Measurements from ENCODE around the gene ITPRID2. TPM values are rescaled to one million over a fixed set of nuclear protein-coding genes. Genes with fewer than 3 reads are reported as not detected.

ITPRID2 gene
- 83.0 and 99.6 TPM in 2 replicates for total RNA-seq (2014; rRNA removed)
- polyA plus RNA-seq (2012) = 36.2 TPM

DNA sequence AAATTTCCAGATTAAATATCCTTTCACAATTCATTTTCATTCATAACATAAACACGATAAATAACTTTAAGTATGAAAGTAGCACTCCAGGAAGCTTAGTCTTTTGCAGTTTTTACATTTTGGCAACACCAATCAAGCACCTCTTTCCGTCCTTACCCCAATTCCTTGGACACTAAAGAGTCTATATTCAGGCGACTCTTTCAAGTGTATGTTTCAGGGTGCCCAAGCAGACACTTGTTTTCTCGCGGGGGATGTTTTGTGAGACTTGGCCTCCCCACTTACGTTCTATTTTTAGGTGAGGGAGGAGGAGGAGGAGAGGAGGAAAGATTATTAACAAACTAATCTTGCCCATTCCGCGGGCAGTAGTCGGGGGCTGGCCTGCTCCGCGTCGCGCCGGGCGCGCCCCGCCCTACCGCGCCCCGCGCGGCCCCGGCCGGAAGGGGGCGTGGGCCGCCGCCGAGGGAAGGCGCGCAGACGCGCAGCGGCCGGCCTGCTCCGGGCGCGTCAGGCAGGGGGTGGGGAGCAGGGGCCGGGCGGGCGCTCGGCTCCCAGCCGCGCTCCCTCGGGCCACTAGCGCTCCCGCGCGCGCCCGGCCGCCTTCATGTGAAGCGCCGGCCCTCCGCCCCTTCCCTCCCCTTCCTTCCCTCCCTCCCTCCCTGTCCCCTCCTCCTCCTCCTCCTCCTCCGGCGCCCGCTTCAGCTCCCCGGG, at the start of gene ITPRID2:
Gene ITPRID2, plus strand, starts transcription at position 473 of the 708 bp plus-strand sequence. CDS start 337 bp downstream, outside the sequence.
- peak; percentile 84 for DNase-seq (ENCODE audit: low read depth)

GRCh38 chr2:181844551-181845290, 46.8 kb upstream of the ITPRID2 start:
- no peak for DNase-seq (ENCODE audit: low read depth)

GRCh38 chr2:181846399-181847197, 44.9 kb upstream of the ITPRID2 start:
- DNase-seq (ENCODE audit: low read depth) = no peak

- no peak for DNase-seq (ENCODE audit: low read depth)
Measured at GRCh38 chr2:181847198-181847556, 44.4 kb upstream of the ITPRID2 start.

DNA sequence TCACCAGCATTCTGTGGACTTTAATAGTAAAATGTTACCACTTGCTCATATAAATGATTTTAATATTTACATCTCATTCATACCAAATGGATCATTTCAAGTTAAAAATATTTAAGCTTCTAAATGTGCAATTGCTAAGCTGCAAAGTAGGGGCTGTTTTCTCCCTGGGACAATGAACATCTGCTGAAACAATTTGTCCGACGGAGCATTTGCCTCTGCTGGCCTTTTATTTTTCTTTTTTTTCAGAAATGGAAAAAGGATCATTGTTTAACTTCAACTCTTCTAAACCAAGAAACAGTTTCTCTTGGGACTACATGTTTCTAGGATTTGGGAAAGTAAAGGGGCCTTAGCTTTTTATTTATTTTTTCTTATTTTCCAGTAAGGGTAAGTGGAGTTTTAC, 43.8 kb upstream of the ITPRID2 start:
- DNase-seq (ENCODE audit: low read depth) = no peak

DNA sequence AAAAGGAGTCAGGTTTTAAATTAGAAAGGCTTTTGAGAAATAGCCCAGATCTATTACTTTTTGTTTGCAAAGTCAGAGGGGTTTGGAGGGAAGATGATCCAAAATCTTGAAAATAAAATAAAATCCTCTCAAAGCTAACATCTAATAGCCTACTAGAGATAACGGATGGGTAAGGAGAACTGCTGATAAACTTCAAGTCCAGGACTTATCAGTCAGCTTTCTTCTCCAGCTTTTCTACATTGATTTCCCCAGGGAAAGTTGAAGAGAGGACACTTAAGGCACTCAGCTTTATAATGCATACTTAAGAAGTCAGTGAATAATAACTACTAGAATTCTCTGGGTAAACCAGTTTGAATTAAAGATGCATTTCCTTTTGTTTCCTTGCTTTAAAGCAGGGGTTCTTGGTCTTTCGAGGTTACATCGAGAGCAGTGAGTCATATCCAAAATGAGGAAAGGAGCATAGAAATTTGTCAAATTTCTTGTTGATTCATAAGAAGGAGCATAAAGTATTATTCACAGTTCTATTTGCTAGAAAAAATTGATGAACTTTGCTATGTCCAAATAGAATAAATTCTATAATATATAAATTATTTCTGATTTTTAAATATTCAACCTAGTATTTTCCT, 43.2 kb upstream of the ITPRID2 start:
- peak; percentile 19 for DNase-seq (ENCODE audit: low read depth)

GRCh38 chr2:181849601-181850000, 41.9 kb upstream of the ITPRID2 start:
- no peak for DNase-seq (ENCODE audit: low read depth)

GRCh38 chr2:181850936-181851560, 40.5 kb upstream of the ITPRID2 start:
- DNase-seq (ENCODE audit: low read depth) = no peak

DNA sequence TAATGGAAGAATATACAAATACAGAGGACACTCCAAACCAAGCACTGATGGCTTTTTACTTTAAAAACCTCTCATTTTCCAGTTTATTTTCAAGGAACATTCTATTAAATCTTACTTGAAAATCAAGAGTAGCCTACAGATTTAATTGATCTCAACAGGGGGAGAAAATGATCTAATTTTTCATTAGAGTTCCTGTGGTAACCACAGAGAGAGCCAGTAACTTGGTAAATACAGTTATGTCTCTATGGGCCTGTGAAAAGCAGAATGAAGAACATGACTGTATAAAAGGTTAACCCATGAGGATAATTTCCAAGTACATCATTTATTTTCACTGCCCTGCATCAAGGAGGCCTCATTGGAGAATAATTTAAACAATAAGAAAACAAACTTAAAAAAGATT, 39.8 kb upstream of the ITPRID2 start:
- DNase-seq (ENCODE audit: low read depth) = no peak

DNA sequence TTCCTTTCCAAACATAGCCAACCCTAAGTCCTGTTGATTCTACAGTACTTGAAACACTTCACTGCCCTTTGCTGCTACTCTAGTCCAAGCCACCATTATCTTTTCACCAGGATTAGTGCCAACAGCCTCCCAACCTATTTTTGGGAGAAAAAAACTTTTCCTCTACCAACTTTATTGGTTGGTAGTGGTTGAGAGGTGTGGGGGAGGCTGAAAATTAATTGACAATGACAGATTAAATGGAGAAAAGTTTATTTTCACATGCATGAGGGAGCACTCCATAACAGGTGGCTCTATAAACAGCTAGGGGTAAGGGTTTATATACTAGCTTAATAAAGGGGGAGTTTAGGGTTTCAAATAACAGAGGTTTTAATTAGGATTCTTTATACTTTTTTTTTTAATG, 37.8 kb upstream of the ITPRID2 start:
- DNase-seq (ENCODE audit: low read depth) = no peak

GRCh38 chr2:181857483-181857882, 34.0 kb upstream of the ITPRID2 start:
- no peak for DNase-seq (ENCODE audit: low read depth)

GRCh38 chr2:181858600-181858999, 32.9 kb upstream of the ITPRID2 start:
- no peak for DNase-seq (ENCODE audit: low read depth)

GRCh38 chr2:181859123-181859522, 32.4 kb upstream of the ITPRID2 start:
- DNase-seq (ENCODE audit: low read depth) = peak; percentile 58

DNA sequence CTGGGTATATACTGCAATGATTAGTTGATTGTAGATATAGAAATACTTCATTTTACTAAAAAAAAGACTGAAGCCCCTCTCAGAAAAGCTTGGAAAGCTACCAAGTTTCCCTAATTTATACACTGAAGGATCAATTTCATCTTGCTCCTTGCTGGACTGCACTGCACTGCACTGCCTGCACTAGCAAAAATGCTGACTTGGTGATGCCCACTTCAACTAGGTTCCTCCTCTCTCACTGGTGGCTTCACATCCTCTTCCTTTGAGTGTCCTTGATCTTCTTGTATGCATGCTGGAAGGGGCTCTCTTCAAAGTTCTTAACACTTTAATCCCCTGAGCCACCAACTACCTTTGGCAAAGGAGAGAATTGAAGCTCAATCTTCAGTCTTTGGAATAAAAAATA, 31.7 kb upstream of the ITPRID2 start:
- DNase-seq (ENCODE audit: low read depth) = no peak

GRCh38 chr2:181861379-181861778, 30.2 kb upstream of the ITPRID2 start:
- no peak for DNase-seq (ENCODE audit: low read depth)

DNA sequence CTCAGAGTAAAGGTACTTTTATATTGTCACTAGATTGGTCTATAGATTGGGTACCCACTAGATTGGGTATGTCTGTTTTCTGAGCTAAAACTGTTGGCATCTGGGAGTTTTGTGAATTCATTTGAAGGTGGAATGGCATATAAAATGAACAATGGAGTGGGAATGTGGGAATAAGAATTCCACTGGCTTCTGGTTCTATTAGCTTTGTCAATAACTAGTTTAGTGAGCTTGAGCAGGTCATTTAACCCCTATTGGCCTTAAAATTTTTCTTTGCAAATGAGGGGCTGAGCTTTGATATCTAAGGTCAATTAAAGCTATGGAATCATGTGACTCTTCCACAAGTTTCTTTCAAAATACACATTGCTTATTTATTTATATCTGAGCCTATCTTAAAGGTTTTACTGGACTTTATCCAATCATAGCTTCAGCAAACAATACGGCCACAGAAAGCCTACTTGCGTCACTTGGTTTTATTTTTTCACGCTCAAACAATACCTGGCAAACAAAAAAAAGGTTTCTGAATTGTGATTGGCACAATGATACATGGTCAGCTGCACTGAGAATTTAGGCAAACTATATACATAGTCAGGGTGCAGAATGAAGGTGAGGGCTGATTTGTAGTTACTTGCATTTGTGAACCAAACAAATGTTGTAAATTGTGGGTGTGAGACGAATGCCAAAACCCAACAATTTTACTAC, 28.8 kb upstream of the ITPRID2 start:
- no peak for DNase-seq (ENCODE audit: low read depth)

DNA sequence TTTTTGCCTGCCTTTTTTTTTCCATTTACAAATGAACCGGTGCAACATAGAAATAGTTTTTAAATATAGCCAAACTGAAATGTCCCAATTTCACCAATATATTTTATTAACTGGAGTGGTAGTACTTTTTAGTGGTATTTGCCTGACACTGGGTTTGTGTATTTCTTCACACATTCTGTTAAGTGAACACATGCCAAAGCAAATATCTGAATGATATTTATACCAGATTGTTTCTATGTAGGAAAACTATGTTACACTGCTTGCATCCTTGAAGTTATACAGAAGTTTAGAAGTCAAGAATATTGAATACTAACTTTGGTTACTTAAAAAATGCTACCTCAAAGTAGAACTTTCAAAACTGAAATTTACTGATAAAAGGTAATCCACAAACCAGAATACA, 19.4 kb upstream of the ITPRID2 start:
- DNase-seq (ENCODE audit: low read depth) = no peak

DNA sequence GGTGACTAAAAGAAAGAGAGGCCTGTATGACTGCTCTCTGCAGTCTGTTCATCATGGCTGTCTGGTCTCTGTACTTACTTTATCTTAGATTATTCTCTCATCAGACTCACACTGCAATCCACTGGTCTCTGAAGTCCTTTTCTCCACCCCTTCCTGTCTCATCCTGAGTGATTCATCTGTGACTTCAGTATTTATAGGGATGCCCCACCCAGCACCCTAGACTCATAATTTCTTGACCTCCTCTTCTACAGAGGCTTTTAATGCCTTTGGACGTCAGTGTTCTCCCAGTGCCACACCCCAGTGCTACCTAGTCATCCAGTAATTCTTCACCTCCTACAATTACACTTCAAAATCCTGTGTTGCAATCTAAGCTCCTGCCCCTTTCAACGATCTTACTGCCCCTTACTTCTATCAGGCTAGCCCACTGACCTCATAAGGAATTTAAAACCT, 14.9 kb upstream of the ITPRID2 start:
- peak; percentile 65 for DNase-seq (ENCODE audit: low read depth)

DNA sequence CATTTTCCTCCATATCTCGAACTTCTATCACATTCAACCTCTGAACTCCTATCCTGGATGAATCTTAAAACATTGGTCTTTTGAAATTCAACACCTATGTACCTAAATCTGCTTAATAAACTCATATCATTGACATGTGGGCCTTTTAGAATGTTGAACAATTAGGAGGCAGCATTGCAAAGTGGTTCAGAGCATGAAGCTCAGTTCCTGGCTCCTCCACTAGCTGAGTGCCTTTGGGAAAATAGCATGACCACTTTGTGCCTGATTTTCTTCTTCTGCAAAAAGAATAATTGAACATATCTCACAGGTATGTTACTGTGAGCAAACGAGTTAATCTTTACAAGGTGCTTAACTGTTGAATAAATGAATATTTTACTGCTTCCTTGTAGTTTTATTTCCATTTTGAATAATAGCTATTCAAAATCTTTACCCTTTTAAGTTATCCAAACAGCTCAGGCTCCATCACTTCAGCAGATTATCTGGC, 14.3 kb upstream of the ITPRID2 start:
- DNase-seq (ENCODE audit: low read depth) = no peak

- DNase-seq (ENCODE audit: low read depth) = no peak
Measured at GRCh38 chr2:181878448-181878847, 13.1 kb upstream of the ITPRID2 start.

All from LHCN-M2 (cell line).